ENCODE data around the gene TTC22.

TTC22 gene

GRCh38 chr1:54800899-54801759 lies at the start of gene TTC22:
TSS of gene TTC22 (minus strand) at chr1:54801323. CDS start at chr1:54801163, 160 bp downstream.
- DNase-seq (ENCODE audit: low spot score), result peak; percentile 78

- no peak for DNase-seq (ENCODE audit: low spot score)
Observed at GRCh38 chr1:54850737-54851136, 49.6 kb upstream of the TTC22 start.

- DNase-seq (ENCODE audit: low spot score), result no peak
Observed at GRCh38 chr1:54850069-54850730, 49.1 kb upstream of the TTC22 start.

- no peak for DNase-seq (ENCODE audit: low spot score)
Observed at GRCh38 chr1:54849219-54850068, 48.3 kb upstream of the TTC22 start.

- DNase-seq (ENCODE audit: low spot score), result no peak
Observed at GRCh38 chr1:54848134-54848948, 47.2 kb upstream of the TTC22 start.

GRCh38 chr1:54846716-54847284 lies 45.7 kb upstream of the TTC22 start:
- DNase-seq (ENCODE audit: low spot score), result no peak

GRCh38 chr1:54846301-54846700 lies 45.2 kb upstream of the TTC22 start:
- no peak for DNase-seq (ENCODE audit: low spot score)

- no peak for DNase-seq (ENCODE audit: low spot score)
Observed at GRCh38 chr1:54845772-54846171, 44.6 kb upstream of the TTC22 start.

GRCh38 chr1:54844564-54844963 lies 43.4 kb upstream of the TTC22 start:
- DNase-seq (ENCODE audit: low spot score), result no peak

- no peak for DNase-seq (ENCODE audit: low spot score)
Observed at GRCh38 chr1:54843449-54843848, 42.3 kb upstream of the TTC22 start.

- DNase-seq (ENCODE audit: low spot score), result no peak
Observed at GRCh38 chr1:54842963-54843362, 41.8 kb upstream of the TTC22 start.

GRCh38 chr1:54842206-54842915 lies 41.2 kb upstream of the TTC22 start:
- DNase-seq (ENCODE audit: low spot score), result no peak

GRCh38 chr1:54839824-54840223 lies 38.7 kb upstream of the TTC22 start:
- no peak for DNase-seq (ENCODE audit: low spot score)

GRCh38 chr1:54838565-54839180 lies 37.5 kb upstream of the TTC22 start:
- no peak for DNase-seq (ENCODE audit: low spot score)

- no peak for DNase-seq (ENCODE audit: low spot score)
Observed at GRCh38 chr1:54837002-54837853, 36.1 kb upstream of the TTC22 start.

- DNase-seq (ENCODE audit: low spot score), result no peak
Observed at GRCh38 chr1:54836594-54836993, 35.5 kb upstream of the TTC22 start.

- no peak for DNase-seq (ENCODE audit: low spot score)
Observed at GRCh38 chr1:54835970-54836369, 34.8 kb upstream of the TTC22 start.

- DNase-seq (ENCODE audit: low spot score), result no peak
Observed at GRCh38 chr1:54835131-54835898, 34.2 kb upstream of the TTC22 start.

Data from germinal center (tissue), 1 donor.